NCI-H2171 treated with DMSO at 0.1 percent for 48 hours (cell line): Measurements from ENCODE around the gene EPHB6.

ENCODE experiments used
- DNase-seq: peaks from one replicate; lab custom pipeline; 2025; lab: John Stamatoyannopoulos, UW

The EPHB6 gene

GRCh38 chr7:142854372-142855113 is at the start of gene EPHB6:
EPHB6 (plus strand) TSS chr7:142855076; CDS start chr7:142863228, 8,152 bp downstream.
- DNase-seq = no peak

GRCh38 chr7:142805350-142806021 is 49.4 kb upstream of the EPHB6 start:
- no peak for DNase-seq

- DNase-seq = no peak
Observed at GRCh38 chr7:142806022-142806356, 48.9 kb upstream of the EPHB6 start.

- DNase-seq = no peak
Observed at GRCh38 chr7:142806957-142807356, 47.9 kb upstream of the EPHB6 start.

- no peak for DNase-seq
Observed at GRCh38 chr7:142807855-142808460, 46.9 kb upstream of the EPHB6 start.

GRCh38 chr7:142808461-142808801 is 46.4 kb upstream of the EPHB6 start:
- DNase-seq = no peak

- DNase-seq = no peak
Observed at GRCh38 chr7:142808802-142809583, 45.9 kb upstream of the EPHB6 start.

GRCh38 chr7:142809671-142810070 is 45.2 kb upstream of the EPHB6 start:
- no peak for DNase-seq

- peak; percentile 75 for DNase-seq
Observed at GRCh38 chr7:142811154-142811737, 43.6 kb upstream of the EPHB6 start.

- peak; percentile 1 for DNase-seq
Observed at GRCh38 chr7:142812437-142813215, 42.2 kb upstream of the EPHB6 start.

- DNase-seq = no peak
Observed at GRCh38 chr7:142813226-142813625, 41.6 kb upstream of the EPHB6 start.

GRCh38 chr7:142813699-142814098 is 41.2 kb upstream of the EPHB6 start:
- DNase-seq = no peak

- no peak for DNase-seq
Observed at GRCh38 chr7:142814451-142814850, 40.4 kb upstream of the EPHB6 start.

- DNase-seq = peak; percentile 78
Observed at GRCh38 chr7:142815134-142815533, 39.7 kb upstream of the EPHB6 start.

GRCh38 chr7:142817506-142817905 is 37.4 kb upstream of the EPHB6 start:
- no peak for DNase-seq

GRCh38 chr7:142819530-142819929 is 35.3 kb upstream of the EPHB6 start:
- no peak for DNase-seq

GRCh38 chr7:142822714-142823113 is 32.2 kb upstream of the EPHB6 start:
- DNase-seq = no peak

- no peak for DNase-seq
Observed at GRCh38 chr7:142827951-142828500, 26.9 kb upstream of the EPHB6 start.

GRCh38 chr7:142832417-142832816 is 22.5 kb upstream of the EPHB6 start:
- no peak for DNase-seq

GRCh38 chr7:142833174-142834048 is 21.5 kb upstream of the EPHB6 start:
- no peak for DNase-seq
